Fibroblast of upper back skin (primary cell): ENCODE results near the gene SHCBP1.
A peak's percentile ranks its signal among the peaks of the same experiment; 100 is the strongest.
"Not testable (repeated sequence)": the region's sequence is repeated elsewhere in the genome, so short reads cannot be mapped to it uniquely, and the experiment has no call there.

Source experiments
- DNase-seq: peaks from one replicate; pipeline ENCODE4 v3.0.0-alpha.2; 2013

Gene SHCBP1

GRCh38 chr16:46621006-46621933, at the start of gene SHCBP1:
SHCBP1 (minus strand) TSS chr16:46621379; CDS start chr16:46621359, 20 bp downstream.
- DNase-seq, result peak; percentile 84

GRCh38 chr16:46662123-46662522, 40.9 kb upstream of the SHCBP1 start:
- DNase-seq, result no peak

GRCh38 chr16:46658925-46659324, 37.7 kb upstream of the SHCBP1 start:
- no peak for DNase-seq

- DNase-seq, result no peak
Measured at GRCh38 chr16:46651305-46651704, 30.1 kb upstream of the SHCBP1 start.

GRCh38 chr16:46650254-46650623, 29.1 kb upstream of the SHCBP1 start:
- peak; percentile 82 for DNase-seq

GRCh38 chr16:46649588-46650253, 28.5 kb upstream of the SHCBP1 start:
- peak; percentile 57 for DNase-seq

- no peak for DNase-seq
Measured at GRCh38 chr16:46648656-46649055, 27.5 kb upstream of the SHCBP1 start.

GRCh38 chr16:46638947-46639925, 18.1 kb upstream of the SHCBP1 start:
- peak; percentile 57 for DNase-seq

GRCh38 chr16:46632778-46633733, 11.9 kb upstream of the SHCBP1 start:
- DNase-seq, result no peak

- DNase-seq, result peak; percentile 69
Measured at GRCh38 chr16:46629331-46630219, 8.4 kb upstream of the SHCBP1 start.

- DNase-seq, result peak; percentile 27
Measured at GRCh38 chr16:46627746-46628145, 6.6 kb upstream of the SHCBP1 start.

GRCh38 chr16:46626681-46627080, 5.5 kb upstream of the SHCBP1 start:
- not testable (repeated sequence) for DNase-seq

- not testable (repeated sequence) for DNase-seq
Measured at GRCh38 chr16:46624862-46625261, 3.7 kb upstream of the SHCBP1 start.

- DNase-seq, result not testable (repeated sequence)
Measured at GRCh38 chr16:46623707-46624106, 2.5 kb upstream of the SHCBP1 start.

GRCh38 chr16:46623246-46623645, 2.1 kb upstream of the SHCBP1 start:
- DNase-seq, result not testable (repeated sequence)

- DNase-seq, result no peak
Measured at GRCh38 chr16:46621934-46622676, 926 bp upstream of the SHCBP1 start.

- no peak for DNase-seq
Measured at GRCh38 chr16:46620266-46621005, 743 bp downstream of the SHCBP1 start.

GRCh38 chr16:46618516-46618915, 2.7 kb downstream of the SHCBP1 start:
- DNase-seq, result no peak

GRCh38 chr16:46614006-46614405, 7.2 kb downstream of the SHCBP1 start:
- no peak for DNase-seq
